Trophoblast cell (in vitro differentiated cells and primary cell): ENCODE measurements around the gene LCTL.
"Not testable (repeated sequence)": the region's sequence is repeated elsewhere in the genome, so short reads cannot be mapped to it uniquely, and the experiment has no call there.

Source experiments
- DNase-seq, 2 donors: peaks; one replicate each; pipeline ENCODE4 v3.0.0-alpha.2; 2016
- H2AFZ ChIP-seq: 2 replicates; pipeline ENCODE4 v1.6.1; 2013; ENCODE audit warnings: low read length, moderate library complexity, mild to moderate bottlenecking; ENCODE audit not compliant: insufficient read depth, poor library complexity
- H2AK5ac ChIP-seq: 2 replicates; pipeline ENCODE4 v1.6.1; 2013; ENCODE audit warnings: mild to moderate bottlenecking, low read length
- H2BK120ac ChIP-seq: 2 replicates; pipeline ENCODE4 v1.6.1; 2013; ENCODE audit warnings: low read length, mild to moderate bottlenecking, moderate library complexity; ENCODE audit not compliant: insufficient read depth, poor library complexity
- H2BK12ac ChIP-seq: 2 replicates; pipeline ENCODE4 v1.6.1; 2013; ENCODE audit warnings: mild to moderate bottlenecking, low read length, moderate library complexity
- H2BK5ac ChIP-seq: 2 replicates; pipeline ENCODE4 v1.6.1; 2013; ENCODE audit warnings: low read length, low read depth, moderate library complexity, mild to moderate bottlenecking; ENCODE audit not compliant: poor library complexity
- H3K14ac ChIP-seq: 2 replicates; pipeline ENCODE4 v1.6.1; 2013; ENCODE audit warnings: mild to moderate bottlenecking, low read length
- H3K18ac ChIP-seq: 2 replicates; pipeline ENCODE4 v1.6.1; 2013; ENCODE audit warnings: mild to moderate bottlenecking, low read length
- H3K23ac ChIP-seq: 2 replicates; pipeline ENCODE4 v1.6.1; 2013; ENCODE audit warnings: low read length
- H3K27ac ChIP-seq: 2 replicates; pipeline ENCODE4 v1.5.1; 2013; ENCODE audit warnings: low read depth, mild to moderate bottlenecking, inconsistent platforms, low read length, moderate library complexity
- H3K27me3 ChIP-seq: 2 replicates; pipeline ENCODE4 v1.6.1; 2013; ENCODE audit warnings: inconsistent platforms, mild to moderate bottlenecking, low read length, moderate library complexity; ENCODE audit not compliant: insufficient read depth
- H3K36me3 ChIP-seq, 2 experiments: 1 replicate in 1 of 2; 2 replicates in 1 of 2; pipeline ENCODE4 v1.6.1; 2013; ENCODE audit warnings: low read length in 2 of 2, mild to moderate bottlenecking in 2 of 2, moderate library complexity in 1 of 2; ENCODE audit not compliant: insufficient read depth in 2 of 2, control insufficient read depth in 1 of 2
- H3K4ac ChIP-seq: 2 replicates; pipeline ENCODE4 v1.6.1; 2013; ENCODE audit warnings: low read depth, mild to moderate bottlenecking, low read length, moderate library complexity
- H3K4me1 ChIP-seq, 2 experiments: 1 replicate in 1 of 2; 2 replicates in 1 of 2; pipeline ENCODE4 v1.6.1; 2013; ENCODE audit warnings: low read length in 2 of 2, mild to moderate bottlenecking in 2 of 2, moderate library complexity in 1 of 2; ENCODE audit not compliant: insufficient read depth in 2 of 2, control insufficient read depth in 1 of 2
- H3K4me2 ChIP-seq: 2 replicates; pipeline ENCODE4 v1.6.1; 2013; ENCODE audit warnings: inconsistent platforms, mild to moderate bottlenecking, low read length, moderate library complexity
- H3K4me3 ChIP-seq: 2 replicates; pipeline ENCODE4 v1.5.1; 2013; ENCODE audit warnings: mild to moderate bottlenecking, low read depth, low read length, inconsistent platforms
- H3K79me1 ChIP-seq: one replicate; pipeline ENCODE4 v1.6.1; 2013; ENCODE audit warnings: low read length
- H3K79me2 ChIP-seq: 2 replicates; pipeline ENCODE4 v1.6.1; 2013; ENCODE audit warnings: low read length, mild to moderate bottlenecking; ENCODE audit not compliant: control insufficient read depth, insufficient read depth, poor library complexity
- H3K9ac ChIP-seq: 2 replicates; pipeline ENCODE4 v1.6.1; 2013; ENCODE audit warnings: mild to moderate bottlenecking, low read length
- H3K9me3 ChIP-seq: 2 replicates; pipeline ENCODE4 v1.6.1; 2013; ENCODE audit warnings: low read depth, mild to moderate bottlenecking, control low read depth, inconsistent platforms, low read length; ENCODE audit not compliant: insufficient read depth
- H4K12ac ChIP-seq: 2 replicates; pipeline ENCODE4 v1.6.1; 2013; ENCODE audit warnings: low read depth, mild to moderate bottlenecking, low read length, moderate library complexity
- H4K8ac ChIP-seq: 2 replicates; pipeline ENCODE4 v1.6.1; 2013; ENCODE audit warnings: low read depth, mild to moderate bottlenecking, low read length, moderate library complexity
- H4K91ac ChIP-seq: one replicate; pipeline ENCODE4 v1.6.1; 2013; ENCODE audit warnings: low read depth, mild to moderate bottlenecking, low read length, moderate library complexity
- WGBS: extraction: QIAGEN DNeasy Blood & Tissue Kit; methylation state at CpG from one replicate; pipeline ENCODE4 v1.1.7; 2013; ENCODE audit warnings: missing lambda C conversion rate; ENCODE audit not compliant: insufficient read length, insufficient coverage; ENCODE audit errors: extremely low coverage; 5-methylcytosine and 5-hydroxymethylcytosine counted together

The LCTL gene

DNA sequence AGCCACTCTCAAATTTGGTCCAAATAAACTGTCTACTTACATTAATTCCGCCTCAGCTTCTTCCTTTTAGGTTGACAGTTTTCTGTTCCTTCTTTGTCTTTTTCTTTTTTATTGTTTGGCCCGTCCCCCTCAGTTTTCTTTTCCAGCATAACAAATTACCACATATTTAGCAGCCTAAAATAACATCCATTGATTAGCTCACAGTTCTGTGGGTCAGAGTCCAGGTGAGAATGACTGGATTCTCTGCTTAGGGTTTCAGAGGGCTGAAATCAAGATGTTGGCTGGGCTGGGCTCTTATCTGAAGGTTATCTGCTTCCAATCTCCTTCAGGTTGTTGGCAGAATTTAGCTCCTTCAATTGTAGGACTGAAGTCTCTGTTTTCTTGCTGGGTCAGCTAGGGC is 24.6 kb upstream of the LCTL start:
- no peak overlapping the region for H2BK5ac ChIP-seq
- WGBS: no CpG with 5 or more reads among the region's 2 CpGs
- no peak overlapping the region for H3K4ac ChIP-seq

DNA sequence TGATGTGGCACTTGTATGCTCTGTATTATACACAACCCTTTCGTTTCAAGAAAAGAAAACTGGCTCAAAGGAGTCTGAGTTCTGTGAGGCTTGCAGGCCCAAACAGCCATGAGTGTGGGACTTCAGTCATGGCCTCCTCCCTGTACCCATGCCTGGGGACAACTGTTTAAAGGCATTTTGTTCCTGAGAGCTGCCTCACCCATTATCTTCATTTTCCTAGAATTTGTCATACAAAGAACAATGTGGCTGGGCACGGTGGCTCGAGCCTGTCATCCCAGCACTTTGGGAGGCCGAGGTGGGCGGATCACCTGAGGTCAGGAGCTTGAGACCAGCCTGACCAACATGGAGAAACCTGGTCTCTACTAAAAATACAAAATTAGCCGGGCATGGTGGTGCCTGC is 23.6 kb upstream of the LCTL start:
- H2BK12ac ChIP-seq, H3K4me2 ChIP-seq, H3K4me3 ChIP-seq, H2BK5ac ChIP-seq, H3K18ac ChIP-seq, H3K79me2 ChIP-seq, H3K27ac ChIP-seq, H2BK120ac ChIP-seq, H3K36me3 ChIP-seq, H4K8ac ChIP-seq, H4K12ac ChIP-seq, H3K9ac ChIP-seq, H4K91ac ChIP-seq, H3K4ac ChIP-seq, H3K9me3 ChIP-seq, H3K27me3 ChIP-seq, H3K79me1 ChIP-seq, H3K23ac ChIP-seq, H2AK5ac ChIP-seq, H2AFZ ChIP-seq, H3K14ac ChIP-seq: not testable (repeated sequence)
- DNase-seq: peak; percentile 74 to 84
- WGBS: no CpG with 5 or more reads among the region's 6 CpGs
- peaks cover 8 to 15% of the 10 kb centered on the region in 2 experiments for H3K4me1 ChIP-seq

More for the DNA sequence above, 24.6 kb upstream of the LCTL start:
- Histone ChIP-seq H3K79me1 (no peaks in the 10 kb centered on the region), H3K4me2 (no peak overlapping the region), H3K4me1 (peaks cover 8 to 15% of the 10 kb centered on the region in 2 experiments), H4K91ac (no peak overlapping the region), H3K27ac (no peak overlapping the region), H3K23ac (no peak overlapping the region), H3K79me2 (no peaks in the 10 kb centered on the region), H2BK12ac (no peak overlapping the region), H3K9ac (no peak overlapping the region), H3K4me3 (no peak overlapping the region), H3K14ac (no peak overlapping the region), H2AFZ (no peak overlapping the region), H3K36me3 (no peaks in the 10 kb centered on the region), H3K18ac (no peak overlapping the region), H2AK5ac (no peak overlapping the region), H2BK120ac (no peak overlapping the region), H3K9me3 (no peaks in the 10 kb centered on the region), H4K12ac (no peak overlapping the region), H4K8ac (no peak overlapping the region), H3K27me3 (no peaks in the 10 kb centered on the region)
- peak in 1 of 2 donors; percentile 30 for DNase-seq

DNA sequence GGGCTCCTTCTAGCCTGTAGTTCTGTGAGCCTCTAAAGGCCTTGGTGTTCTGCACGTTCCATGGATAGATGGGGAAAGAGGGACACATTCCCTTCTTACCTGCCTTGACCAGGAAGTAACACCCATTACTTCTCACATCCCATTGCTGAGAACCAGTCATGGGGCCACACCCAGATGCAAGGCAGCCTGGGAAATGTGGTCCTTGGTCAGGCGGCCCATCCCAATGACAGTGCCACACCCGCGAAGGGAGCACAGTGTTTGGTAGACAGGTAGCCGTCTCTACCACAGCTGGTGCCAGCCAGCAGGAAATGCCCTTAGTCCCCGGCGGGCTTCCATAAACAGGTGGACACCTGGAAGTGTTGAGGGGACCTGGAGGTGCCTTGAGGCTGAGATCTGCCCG is 23.2 kb upstream of the LCTL start:
- H3K4me3 ChIP-seq: no peak overlapping the region
- no peak overlapping the region for H2BK120ac ChIP-seq
- H4K8ac ChIP-seq: no peak overlapping the region
- no CpG with 5 or more reads among the region's 8 CpGs for WGBS
- DNase-seq: no peak
- H2BK12ac ChIP-seq: no peak overlapping the region
- no peaks in the 10 kb centered on the region for H3K79me1 ChIP-seq
- no peak overlapping the region for H4K12ac ChIP-seq
- H3K4ac ChIP-seq: no peak overlapping the region
- H3K9me3 ChIP-seq: no peaks in the 10 kb centered on the region
- no peak overlapping the region for H3K14ac ChIP-seq
- no peaks in the 10 kb centered on the region for H3K79me2 ChIP-seq
- H2AK5ac ChIP-seq: no peak overlapping the region
- H2AFZ ChIP-seq: no peak overlapping the region
- H3K27me3 ChIP-seq: no peaks in the 10 kb centered on the region
- no peak overlapping the region for H3K9ac ChIP-seq
- H3K18ac ChIP-seq: no peak overlapping the region
- H3K23ac ChIP-seq: no peak overlapping the region
- H3K27ac ChIP-seq: no peak overlapping the region
- no peak overlapping the region for H2BK5ac ChIP-seq
- H3K4me2 ChIP-seq: no peak overlapping the region
- H4K91ac ChIP-seq: no peak overlapping the region
- no peaks in the 10 kb centered on the region for H3K36me3 ChIP-seq
- peaks cover 8 to 15% of the 10 kb centered on the region in 2 experiments for H3K4me1 ChIP-seq

DNA sequence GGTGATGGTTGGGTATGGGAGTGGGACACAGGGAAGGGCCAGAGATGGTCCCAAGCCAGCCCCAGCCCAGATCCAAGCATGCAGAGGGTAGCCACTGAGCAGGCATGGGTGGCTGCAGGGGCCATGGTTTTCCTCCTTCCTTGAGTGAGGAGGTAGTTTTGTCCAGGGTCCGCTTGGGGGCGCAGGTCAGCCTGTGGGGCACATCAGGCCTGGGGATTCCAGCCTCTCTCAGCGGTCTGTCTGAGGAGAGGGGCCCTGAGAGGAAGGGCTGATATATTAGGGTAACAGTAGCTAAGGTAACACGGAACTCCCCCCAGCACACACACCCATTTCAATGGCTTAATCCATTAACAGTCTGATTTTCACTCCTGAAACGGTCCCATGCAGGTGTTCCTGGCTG is 22.7 kb upstream of the LCTL start:
- H3K36me3 ChIP-seq: no peaks in the 10 kb centered on the region
- H3K4me2 ChIP-seq: no peak overlapping the region
- no peak overlapping the region for H3K4ac ChIP-seq
- no peak overlapping the region for H2BK120ac ChIP-seq
- H4K8ac ChIP-seq: no peak overlapping the region
- H3K14ac ChIP-seq: no peak overlapping the region
- no peak overlapping the region for H2BK5ac ChIP-seq
- no peak overlapping the region for H4K12ac ChIP-seq
- no peak overlapping the region for H3K4me3 ChIP-seq
- H3K9me3 ChIP-seq: no peaks in the 10 kb centered on the region
- no peak overlapping the region for H3K23ac ChIP-seq
- no peak overlapping the region for H3K18ac ChIP-seq
- H3K9ac ChIP-seq: no peak overlapping the region
- DNase-seq: no peak
- peaks cover 6 to 12% of the 10 kb centered on the region in 2 experiments for H3K4me1 ChIP-seq
- H3K79me1 ChIP-seq: no peaks in the 10 kb centered on the region
- H2AFZ ChIP-seq: no peak overlapping the region
- H2BK12ac ChIP-seq: no peak overlapping the region
- H3K27ac ChIP-seq: no peak overlapping the region
- no peak overlapping the region for H4K91ac ChIP-seq
- no peaks in the 10 kb centered on the region for H3K27me3 ChIP-seq
- no CpG with 5 or more reads among the region's 5 CpGs for WGBS
- no peak overlapping the region for H2AK5ac ChIP-seq
- H3K79me2 ChIP-seq: no peaks in the 10 kb centered on the region
